KG1 (cell line): ENCODE results near the gene MYO10.
A peak's percentile ranks its signal among the peaks of the same experiment; 100 is the strongest.
"Not testable (repeated sequence)": the region's sequence is repeated elsewhere in the genome, so short reads cannot be mapped to it uniquely, and the experiment has no call there.

Source experiments
- DNase-seq: peaks from one replicate; lab custom pipeline; 2025; lab: John Stamatoyannopoulos, UW

Gene MYO10

GRCh38 chr5:16781828-16782626, 154.1 kb downstream of the MYO10 start:
- DNase-seq: no peak

GRCh38 chr5:16780325-16780724, 155.8 kb downstream of the MYO10 start:
- DNase-seq: no peak

GRCh38 chr5:16777432-16777831, 158.7 kb downstream of the MYO10 start:
- DNase-seq: no peak

- DNase-seq: no peak
Measured at GRCh38 chr5:16776611-16777251, 159.4 kb downstream of the MYO10 start.

GRCh38 chr5:16774806-16775205, 161.3 kb downstream of the MYO10 start:
- DNase-seq: no peak

GRCh38 chr5:16773991-16774390, 162.1 kb downstream of the MYO10 start:
- DNase-seq: no peak

GRCh38 chr5:16772556-16772955, 163.5 kb downstream of the MYO10 start:
- no peak for DNase-seq

GRCh38 chr5:16768184-16768583, 167.9 kb downstream of the MYO10 start:
- DNase-seq: no peak

GRCh38 chr5:16763211-16763610, 172.9 kb downstream of the MYO10 start:
- DNase-seq: no peak

- peak; percentile 58 for DNase-seq
Measured at GRCh38 chr5:16759147-16759773, 176.8 kb downstream of the MYO10 start.

GRCh38 chr5:16757989-16758501, 178.0 kb downstream of the MYO10 start:
- DNase-seq: no peak

GRCh38 chr5:16757577-16757976, 178.5 kb downstream of the MYO10 start:
- not testable (repeated sequence) for DNase-seq

GRCh38 chr5:16757146-16757545, 178.9 kb downstream of the MYO10 start:
- no peak for DNase-seq

- DNase-seq: no peak
Measured at GRCh38 chr5:16756692-16757091, 179.4 kb downstream of the MYO10 start.

GRCh38 chr5:16755641-16756040, 180.4 kb downstream of the MYO10 start:
- DNase-seq: no peak

- no peak for DNase-seq
Measured at GRCh38 chr5:16754601-16755000, 181.5 kb downstream of the MYO10 start.

- no peak for DNase-seq
Measured at GRCh38 chr5:16754086-16754485, 182.0 kb downstream of the MYO10 start.

- DNase-seq: no peak
Measured at GRCh38 chr5:16750445-16750844, 185.6 kb downstream of the MYO10 start.

GRCh38 chr5:16749626-16750025, 186.5 kb downstream of the MYO10 start:
- DNase-seq: no peak

GRCh38 chr5:16744164-16744880, 191.8 kb downstream of the MYO10 start:
- no peak for DNase-seq

GRCh38 chr5:16742938-16743337, 193.2 kb downstream of the MYO10 start:
- DNase-seq: no peak

- DNase-seq: no peak
Measured at GRCh38 chr5:16740811-16741392, 195.2 kb downstream of the MYO10 start.
